ENCODE measurements around the gene ZNF362.

- TF ChIP-seq CTCF (conservative IDR thresholded peaks at IDR 0.05; ENCODE audit: low read depth in 2 of 2) (no peak), POLR2AphosphoS5 (IDR thresholded peaks at IDR 0.05; ENCODE audit: low read depth) (no peak), EZH2 (IDR thresholded peaks at IDR 0.05; ENCODE audit: low read depth, unreplicated experiment) (no peak)
These were observed 20.8 kb upstream of the ZNF362 start for GRCh38 chr1:33235521-33235920.
